Left lung (tissue), 10 donors: Measurements from ENCODE around the gene CCDC50. TPM values are rescaled to one million over a fixed set of nuclear protein-coding genes. Genes with fewer than 3 reads are reported as not detected.
A peak's percentile ranks its signal among the peaks of the same experiment; 100 is the strongest.

Experiments used
- ATAC-seq: fragments of 200-7000 bp; cut with Tn5 transposase; one replicate; pipeline ENCODE4 v1.9.1; 2020; ENCODE audit warnings: moderate library complexity
- DNase-seq, 4 donors: peaks; one replicate each; pipeline ENCODE4 v3.0.0-alpha.2; 2013 to 2020
- H3K27ac ChIP-seq, 2 donors: fragments of 200-600 bp; sonication (generic) in 1 of 2; one replicate each; pipeline versions ENCODE4 v1.5.0 to v1.8.0; 2020 to 2021
- H3K27me3 ChIP-seq, 2 donors: fragments of 200-600 bp; sonication (generic) in 1 of 2; one replicate each; pipeline versions ENCODE4 v1.5.0 to v1.8.0; 2020 to 2021
- H3K36me3 ChIP-seq, 2 donors: fragments of 200-600 bp; sonication (generic) in 1 of 2; one replicate each; pipeline versions ENCODE4 v1.5.0 to v1.8.0; 2020 to 2021
- H3K4me1 ChIP-seq, 2 donors: fragments of 200-600 bp; one replicate each; pipeline ENCODE4 v1.8.0; 2021
- H3K4me3 ChIP-seq, 2 donors: fragments of 200-600 bp; sonication (generic) in 1 of 2; one replicate each; pipeline versions ENCODE4 v1.5.0 to v1.8.0; 2020 to 2021; ENCODE audit warnings: mild to moderate bottlenecking in 1 of 2
- H3K9me3 ChIP-seq, 2 donors: fragments of 200-600 bp; sonication (generic) in 1 of 2; one replicate each; pipeline versions ENCODE4 v1.5.0 to v1.8.0; 2020 to 2021
- CTCF ChIP-seq, 2 donors: fragments of 200-600 bp; sonication (generic) in 1 of 2; IDR thresholded peaks; one replicate each; pipeline versions ENCODE4 v1.5.0 to v1.8.0; 2021; ENCODE audit warnings: antibody characterized with exemption in 2 of 2
- intact Hi-C, 2 donors: fragments of 100-400 bp; cut with DNase I; formaldehyde crosslinking; loops; one replicate each; pipeline versions ENCODE4 v1.11.2 to v1.14.2; 2022
- polyA plus RNA-seq, 6 donors: library from polyadenylated mRNA; unstranded; fragments of 120-200 nt; gene quantifications; one replicate each; pipeline ENCODE4 v1.2.1, GENCODE V29; 2013; ENCODE audit not compliant: insufficient read length in 6 of 6
- total RNA-seq, 2 donors: library from RNA; stranded (reverse); fragmentation: NEBNext Ultra II Directional; extraction: Animal tissue kit (Norgen Biotek cat#: 25700); gene quantifications; one replicate each; pipeline ENCODE4 v1.2.1, GENCODE V29; 2021
- donor health status: DM: no; HTN: yes; CAD: no.
- donor health status: DM: no; HTN: no; CAD: no.

Gene CCDC50
- total and polyA plus RNA-seq, 8 donors, result 49.7 to 85.1 (median 68.2) TPM

GRCh38 chr3:191350396-191351090 lies 21.3 kb downstream of the CCDC50 start:
- TF ChIP-seq CTCF (IDR thresholded peaks at IDR 0.05), result no peak
- H3K4me1 ChIP-seq, result peaks cover 17 to 32% of the 10 kb centered on the region in 2 donors
- no peaks in the 10 kb centered on the region for H3K27me3 ChIP-seq
- peak overlapping the region; percentile 9 to 53 for H3K27ac ChIP-seq
- intact Hi-C loops, result no loop called here
- DNase-seq (peak in 1 of 4 donors; percentile 26), ATAC-seq (peak; percentile 62)
- no peak overlapping the region for H3K4me3 ChIP-seq
- no peaks in the 10 kb centered on the region for H3K36me3 ChIP-seq
- no peaks in the 10 kb centered on the region for H3K9me3 ChIP-seq

DNA sequence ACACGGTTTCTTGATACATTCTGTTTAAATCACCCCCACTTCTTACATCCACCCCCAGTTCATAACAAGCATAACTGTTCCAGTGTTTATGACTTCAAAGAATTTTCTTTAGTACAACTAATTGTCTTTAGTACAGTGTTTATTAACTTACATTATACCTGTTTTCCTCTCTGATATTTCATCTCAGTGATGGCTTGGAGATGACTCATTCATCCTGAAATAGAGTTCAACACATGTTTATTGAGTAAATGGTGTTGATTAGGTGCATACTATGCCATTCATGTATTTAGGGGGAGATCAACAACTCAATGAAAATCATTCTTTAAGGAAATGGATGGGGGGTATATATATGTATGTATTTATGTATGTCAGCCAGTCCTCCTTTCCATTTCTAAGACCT lies 22.8 kb downstream of the CCDC50 start:
- no peaks in the 10 kb centered on the region for H3K9me3 ChIP-seq
- no peaks in the 10 kb centered on the region for H3K27me3 ChIP-seq
- DNase-seq (no peak), ATAC-seq (no peak)
- no peaks in the 10 kb centered on the region for H3K36me3 ChIP-seq
- intact Hi-C loops, result no loop called here
- no peak for TF ChIP-seq CTCF (IDR thresholded peaks at IDR 0.05)
- H3K27ac ChIP-seq, result peak overlapping the region in 1 of 2 donors; percentile 53
- H3K4me1 ChIP-seq, result peaks cover 22 to 42% of the 10 kb centered on the region in 2 donors
- H3K4me3 ChIP-seq, result no peak overlapping the region

GRCh38 chr3:191353022-191353777 lies 24.0 kb downstream of the CCDC50 start:
- Histone ChIP-seq H3K4me1 (peaks cover 25 to 42% of the 10 kb centered on the region in 2 donors), H3K4me3 (no peak overlapping the region), H3K9me3 (no peaks in the 10 kb centered on the region), H3K27me3 (no peaks in the 10 kb centered on the region), H3K36me3 (no peaks in the 10 kb centered on the region), H3K27ac (no peak overlapping the region)
- ATAC-seq (no peak), DNase-seq (no peak)
- no peak for TF ChIP-seq CTCF (IDR thresholded peaks at IDR 0.05)
- intact Hi-C loops, result no loop called here

GRCh38 chr3:191355406-191355805 lies 26.2 kb downstream of the CCDC50 start:
- no peak for TF ChIP-seq CTCF (IDR thresholded peaks at IDR 0.05)
- Histone ChIP-seq H3K27ac (no peak overlapping the region), H3K36me3 (no peaks in the 10 kb centered on the region), H3K9me3 (no peaks in the 10 kb centered on the region), H3K4me3 (no peak overlapping the region), H3K27me3 (no peaks in the 10 kb centered on the region), H3K4me1 (peaks cover 17 to 48% of the 10 kb centered on the region in 2 donors)
- intact Hi-C loops, result no loop called here
- ATAC-seq, result no peak
- no peak for DNase-seq
